Activated naive CD8-positive, alpha-beta T cell treated with anti-CD3 and anti-CD28 coated beads, Interleukin-2, amount 10 ng/mL, durations not matched to agents 7 days and 5 days (primary cell): ENCODE results near the gene HECW1. TPM values are rescaled to one million over a fixed set of nuclear protein-coding genes. Genes with fewer than 3 reads are reported as not detected.

ENCODE experiments used
- ATAC-seq: fragments of 150-1000 bp; cut with Tn5 transposase; one replicate; pipeline ENCODE4 v1.10.0; 2021; ENCODE audit warnings: low read depth, moderate library complexity
- POLR2A ChIA-PET: fragments of 350-600 bp; sonication (Branson Sonifier 250); formaldehyde crosslinking; loops from one replicate; lab custom pipeline; 2021; ENCODE audit warnings: antibody characterized with exemption; lab: Charles Lee
- DNase-seq: peaks from one replicate; pipeline ENCODE4 v3.0.0; 2021
- H3K27ac Mint-ChIP-seq: one replicate; pipeline ENCODE4 v1.8.0; 2022; ENCODE audit warnings: mild to moderate bottlenecking, mixed read lengths
- H3K27me3 Mint-ChIP-seq: one replicate; pipeline ENCODE4 v1.8.0; 2022; ENCODE audit warnings: mild to moderate bottlenecking, moderate library complexity, mixed read lengths
- H3K36me3 Mint-ChIP-seq: one replicate; pipeline ENCODE4 v1.8.0; 2021; ENCODE audit warnings: mild to moderate bottlenecking, mixed read lengths
- H3K4me1 Mint-ChIP-seq: one replicate; pipeline ENCODE4 v1.8.0; 2021; ENCODE audit warnings: mixed read lengths
- H3K4me3 Mint-ChIP-seq: one replicate; pipeline ENCODE4 v1.8.0; 2022; ENCODE audit warnings: mild to moderate bottlenecking, moderate library complexity, mixed read lengths
- H3K9me3 Mint-ChIP-seq: one replicate; pipeline ENCODE4 v1.8.0; 2021; ENCODE audit warnings: mixed read lengths
- total RNA-seq, 2 experiments: library from RNA; stranded (reverse); gene quantifications; one replicate each; pipeline ENCODE4 v1.2.3, GENCODE V29; 2021

HECW1 gene
- total RNA-seq, 2 experiments from 2014 or later, result not detected

DNA sequence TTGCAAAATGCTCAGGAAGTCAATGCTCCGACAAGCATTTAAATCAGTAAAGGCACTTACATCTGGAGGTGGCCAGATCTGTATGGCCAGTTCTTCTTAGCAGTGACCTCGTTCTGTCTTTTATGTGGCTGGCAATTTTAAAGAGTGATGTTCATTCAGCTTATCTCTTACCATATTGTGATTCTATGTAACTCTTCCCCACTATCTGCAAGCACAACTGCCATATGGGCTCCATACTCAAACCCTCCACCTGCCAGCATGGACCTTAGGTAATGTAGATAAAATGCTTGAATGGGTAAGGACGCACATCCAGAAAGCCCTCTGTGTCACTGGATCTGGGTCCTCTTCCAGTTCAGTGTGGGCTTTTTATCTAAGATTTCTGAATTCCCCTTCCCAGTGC lies 428.0 kb downstream of the HECW1 start:
- no peak overlapping the region for H3K4me3 Mint-ChIP-seq
- POLR2A ChIA-PET, result no interaction called here
- H3K36me3 Mint-ChIP-seq, result no peaks in the 10 kb centered on the region

GRCh38 chr7:43542716-43543115 lies 430.3 kb downstream of the HECW1 start:
- no peak for ATAC-seq
- Mint-ChIP-seq H3K27ac (no peak overlapping the region), H3K27me3 (peaks cover 25% of the 10 kb centered on the region), H3K9me3 (peaks cover 2% of the 10 kb centered on the region), H3K36me3 (no peaks in the 10 kb centered on the region), H3K4me3 (no peak overlapping the region), H3K4me1 (no peaks in the 10 kb centered on the region)
- POLR2A ChIA-PET, result no interaction called here
- no peak for DNase-seq

More for the DNA sequence above, 428.0 kb downstream of the HECW1 start:
- H3K9me3 Mint-ChIP-seq, result no peaks in the 10 kb centered on the region
- H3K27ac Mint-ChIP-seq, result no peak overlapping the region
- ATAC-seq, result no peak
- peaks cover 10% of the 10 kb centered on the region for H3K27me3 Mint-ChIP-seq
- no peak for DNase-seq
- H3K4me1 Mint-ChIP-seq, result no peaks in the 10 kb centered on the region

- Mint-ChIP-seq H3K27ac (no peak overlapping the region), H3K36me3 (no peaks in the 10 kb centered on the region), H3K4me1 (no peaks in the 10 kb centered on the region), H3K27me3 (peaks cover 25% of the 10 kb centered on the region), H3K4me3 (no peak overlapping the region), H3K9me3 (peaks cover 2% of the 10 kb centered on the region)
- POLR2A ChIA-PET, result no interaction called here
- no peak for DNase-seq
- ATAC-seq, result no peak
Observed at GRCh38 chr7:43546231-43546630, 433.8 kb downstream of the HECW1 start.

- H3K36me3 Mint-ChIP-seq, result peaks cover 2% of the 10 kb centered on the region
- peaks cover 19% of the 10 kb centered on the region for H3K27me3 Mint-ChIP-seq
- H3K27ac Mint-ChIP-seq, result no peak overlapping the region
- no peak for ATAC-seq
- POLR2A ChIA-PET, result no interaction called here
- DNase-seq, result no peak
- H3K4me3 Mint-ChIP-seq, result no peak overlapping the region
- peaks cover 2% of the 10 kb centered on the region for H3K9me3 Mint-ChIP-seq
- H3K4me1 Mint-ChIP-seq, result peaks cover 19% of the 10 kb centered on the region
Observed at GRCh38 chr7:43550427-43550826, 438.0 kb downstream of the HECW1 start.

- Mint-ChIP-seq H3K27ac (no peak overlapping the region), H3K36me3 (peaks cover 2% of the 10 kb centered on the region), H3K4me1 (peaks cover 20% of the 10 kb centered on the region), H3K27me3 (peaks cover 11% of the 10 kb centered on the region), H3K9me3 (no peaks in the 10 kb centered on the region), H3K4me3 (no peak overlapping the region)
- DNase-seq (no peak), ATAC-seq (no peak)
- POLR2A ChIA-PET, result no interaction called here
Observed at GRCh38 chr7:43552122-43552521, 439.7 kb downstream of the HECW1 start.

DNA sequence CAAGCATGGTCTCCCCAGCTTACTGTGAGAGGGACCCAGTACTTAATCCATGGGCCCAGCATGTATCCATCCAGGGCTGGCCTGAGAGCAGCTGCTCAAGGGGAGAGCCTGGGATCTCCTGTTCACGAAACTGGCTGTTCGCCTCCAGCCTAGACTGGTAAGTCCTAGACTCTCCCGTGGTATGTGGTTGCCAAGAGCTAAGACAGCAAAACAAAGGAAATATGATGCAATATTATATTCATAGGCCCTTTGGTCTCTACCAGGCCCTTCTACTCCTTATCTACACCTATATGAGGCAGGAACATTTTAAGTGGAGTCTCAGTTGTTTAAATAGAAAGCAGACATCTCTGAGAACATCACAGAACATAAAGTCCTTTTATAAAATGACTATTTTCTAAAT lies 441.6 kb downstream of the HECW1 start:
- POLR2A ChIA-PET, result no interaction called here
- H3K4me3 Mint-ChIP-seq, result peak overlapping the region; percentile 52
- H3K27ac Mint-ChIP-seq, result peak overlapping the region; percentile 54
- H3K4me1 Mint-ChIP-seq, result peaks cover 20% of the 10 kb centered on the region
- no peaks in the 10 kb centered on the region for H3K9me3 Mint-ChIP-seq
- no peak for DNase-seq
- ATAC-seq, result peak; percentile 69
- H3K36me3 Mint-ChIP-seq, result peaks cover 2% of the 10 kb centered on the region
- H3K27me3 Mint-ChIP-seq, result peaks cover 15% of the 10 kb centered on the region

- peak; percentile 46 for ATAC-seq
- DNase-seq, result no peak
- Mint-ChIP-seq H3K36me3 (peaks cover 2% of the 10 kb centered on the region), H3K4me1 (peaks cover 20% of the 10 kb centered on the region), H3K4me3 (peak overlapping the region; percentile 52), H3K27me3 (peaks cover 15% of the 10 kb centered on the region), H3K9me3 (no peaks in the 10 kb centered on the region), H3K27ac (peak overlapping the region; percentile 54)
- POLR2A ChIA-PET, result no interaction called here
Observed at GRCh38 chr7:43554423-43554822, 442.0 kb downstream of the HECW1 start.

GRCh38 chr7:43557831-43558495 lies 445.5 kb downstream of the HECW1 start:
- POLR2A ChIA-PET, result interaction anchor here (0.6 kb wide), 1 partner anchor 171 kb away, joined by 4 read pairs; the partner anchor contains the start of gene COA1
- no peak overlapping the region for H3K4me3 Mint-ChIP-seq
- H3K36me3 Mint-ChIP-seq, result no peaks in the 10 kb centered on the region
- ATAC-seq, result no peak
- no peak for DNase-seq
- H3K27ac Mint-ChIP-seq, result no peak overlapping the region
- H3K4me1 Mint-ChIP-seq, result peaks cover 20% of the 10 kb centered on the region
- no peaks in the 10 kb centered on the region for H3K9me3 Mint-ChIP-seq
- H3K27me3 Mint-ChIP-seq, result peaks cover 28% of the 10 kb centered on the region

GRCh38 chr7:43559171-43559945 lies 446.9 kb downstream of the HECW1 start:
- Mint-ChIP-seq H3K27ac (no peak overlapping the region), H3K27me3 (peaks cover 33% of the 10 kb centered on the region), H3K4me3 (no peak overlapping the region), H3K4me1 (peaks cover 9% of the 10 kb centered on the region), H3K36me3 (no peaks in the 10 kb centered on the region), H3K9me3 (no peaks in the 10 kb centered on the region)
- DNase-seq (no peak), ATAC-seq (no peak)
- POLR2A ChIA-PET, result no interaction called here

DNA sequence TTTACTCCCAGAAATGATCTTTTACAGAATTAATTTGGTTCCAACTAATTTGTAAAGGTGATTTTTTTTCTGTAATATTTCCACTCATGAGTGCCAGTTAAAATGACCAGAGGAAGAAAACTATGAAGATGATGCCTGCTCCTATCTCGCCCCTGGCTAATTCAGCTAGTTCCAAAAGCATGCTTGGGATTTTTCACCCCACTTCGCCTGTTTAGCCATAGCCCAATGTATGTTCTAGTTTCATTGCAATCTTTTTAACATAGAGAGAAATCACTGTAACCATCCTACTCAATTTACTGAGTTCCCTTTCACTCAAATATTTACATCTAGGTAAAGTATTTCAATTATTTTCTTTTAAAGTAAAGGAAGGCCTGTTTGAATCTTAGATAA lies 447.5 kb downstream of the HECW1 start:
- no peaks in the 10 kb centered on the region for H3K9me3 Mint-ChIP-seq
- H3K27me3 Mint-ChIP-seq, result peaks cover 34% of the 10 kb centered on the region
- H3K4me3 Mint-ChIP-seq, result no peak overlapping the region
- POLR2A ChIA-PET, result no interaction called here
- DNase-seq (no peak), ATAC-seq (no peak)
- H3K4me1 Mint-ChIP-seq, result peaks cover 3% of the 10 kb centered on the region
- no peaks in the 10 kb centered on the region for H3K36me3 Mint-ChIP-seq
- H3K27ac Mint-ChIP-seq, result no peak overlapping the region

DNA sequence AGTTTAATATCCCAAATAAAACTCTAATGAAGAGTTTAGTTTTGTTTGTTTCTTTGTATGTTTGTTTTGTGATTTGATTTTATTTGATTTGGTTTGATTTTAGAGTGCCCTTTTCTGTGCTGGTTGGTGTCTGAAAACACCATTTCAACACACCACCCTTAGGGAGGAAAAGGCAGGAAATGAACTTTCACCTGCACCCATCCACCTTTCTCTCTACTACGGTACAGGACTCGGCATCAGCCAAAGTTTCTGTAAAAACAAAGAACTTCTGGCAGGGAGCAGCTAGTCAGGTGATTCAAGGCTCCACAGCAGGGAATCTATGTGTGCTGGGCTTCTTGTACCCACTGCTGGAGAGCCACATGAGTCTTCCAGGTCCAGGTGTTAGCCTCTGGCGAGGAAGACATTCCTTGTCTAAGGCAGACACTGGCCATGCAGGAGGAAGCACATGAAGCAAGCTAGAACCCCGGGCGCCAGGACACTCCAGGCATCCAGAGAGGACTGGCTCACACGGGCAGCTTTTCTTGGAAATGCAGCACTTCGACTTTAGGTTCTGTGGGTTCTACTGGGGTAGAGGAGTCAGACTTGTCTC lies 448.4 kb downstream of the HECW1 start:
- DNase-seq (no peak), ATAC-seq (no peak)
- H3K36me3 Mint-ChIP-seq, result no peaks in the 10 kb centered on the region
- H3K27ac Mint-ChIP-seq, result no peak overlapping the region
- no peaks in the 10 kb centered on the region for H3K9me3 Mint-ChIP-seq
- peaks cover 2% of the 10 kb centered on the region for H3K4me1 Mint-ChIP-seq
- H3K4me3 Mint-ChIP-seq, result no peak overlapping the region
- POLR2A ChIA-PET, result no interaction called here
- peaks cover 38% of the 10 kb centered on the region for H3K27me3 Mint-ChIP-seq

DNA sequence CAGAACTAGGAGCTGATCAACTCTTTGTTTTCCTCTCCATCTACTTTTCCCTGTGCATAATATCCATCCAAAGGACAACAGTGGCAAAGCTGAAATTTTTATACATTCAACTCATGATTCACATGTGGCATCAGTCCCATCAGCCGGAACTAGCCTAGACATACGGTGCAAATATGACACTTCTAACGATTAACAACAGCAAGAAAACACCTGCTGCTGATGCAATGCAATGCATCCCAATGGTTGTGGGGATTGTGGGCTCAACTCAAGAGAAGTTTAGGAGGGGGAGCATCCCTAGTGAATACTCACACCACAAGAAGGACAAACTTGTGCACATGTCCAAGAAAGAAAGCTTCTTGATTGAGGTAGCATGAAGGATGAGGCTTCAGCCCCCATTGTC lies 449.9 kb downstream of the HECW1 start:
- Mint-ChIP-seq H3K36me3 (no peaks in the 10 kb centered on the region), H3K27me3 (peaks cover 35% of the 10 kb centered on the region), H3K27ac (no peak overlapping the region), H3K4me1 (no peaks in the 10 kb centered on the region), H3K4me3 (no peak overlapping the region), H3K9me3 (no peaks in the 10 kb centered on the region)
- ATAC-seq (no peak), DNase-seq (no peak)
- POLR2A ChIA-PET, result no interaction called here

- POLR2A ChIA-PET, result no interaction called here
- Mint-ChIP-seq H3K36me3 (no peaks in the 10 kb centered on the region), H3K27me3 (peaks cover 32% of the 10 kb centered on the region), H3K4me3 (no peak overlapping the region), H3K27ac (no peak overlapping the region), H3K9me3 (no peaks in the 10 kb centered on the region), H3K4me1 (peaks cover 12% of the 10 kb centered on the region)
- no peak for DNase-seq
- ATAC-seq, result no peak
Observed at GRCh38 chr7:43565786-43566185, 453.3 kb downstream of the HECW1 start.
